ENCODE measurements around the gene COBL. TPM values are rescaled to one million over a fixed set of nuclear protein-coding genes. Genes with fewer than 3 reads are reported as not detected.

Gene COBL
- total RNA-seq, 1 experiment from 2014 or later = 51.4 TPM

DNA sequence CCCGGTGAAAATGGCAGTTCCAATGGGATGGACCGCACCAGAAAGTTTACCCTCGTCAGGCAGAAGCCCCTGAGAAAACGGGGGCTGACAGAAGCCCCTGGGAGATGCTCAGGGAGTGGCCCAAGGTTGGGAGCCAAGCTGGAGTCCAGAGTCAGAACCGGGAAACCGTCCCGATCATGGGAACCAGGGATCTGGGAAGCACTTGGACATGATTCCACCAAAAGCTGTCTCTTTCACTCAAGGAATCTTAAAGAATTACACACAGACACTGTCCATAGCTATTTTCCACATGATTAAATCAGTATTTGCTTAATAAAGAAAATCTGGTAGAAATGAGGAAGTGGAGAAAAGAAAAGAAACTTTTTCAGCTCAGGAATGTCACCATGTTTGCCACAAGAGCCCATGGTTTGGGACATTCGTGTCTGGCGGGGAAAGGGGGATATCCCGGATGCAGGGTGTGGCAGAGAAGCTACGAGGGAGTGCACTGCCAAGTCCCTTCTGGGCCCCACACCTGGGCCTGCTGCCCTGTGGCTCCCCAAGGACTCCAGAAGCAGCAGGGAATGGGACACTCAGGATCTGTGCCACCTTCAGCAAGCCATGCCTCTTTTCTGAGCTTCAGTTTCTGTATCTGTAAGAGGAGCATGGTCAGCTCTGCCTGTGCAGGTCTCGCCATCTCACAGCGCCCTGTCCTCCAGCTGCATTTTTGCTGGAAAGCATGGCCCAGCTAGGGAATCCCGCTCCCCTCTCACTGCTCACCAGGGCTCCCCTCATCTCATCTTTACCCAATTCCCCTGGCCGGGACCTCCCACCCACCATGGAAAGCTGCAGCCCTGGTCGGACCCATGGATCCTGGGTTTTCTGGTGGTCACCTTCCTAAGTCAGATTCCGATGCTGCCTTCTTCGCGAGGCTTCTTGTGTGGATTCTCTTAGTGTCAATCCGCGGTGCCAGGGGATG lies 308.8 kb downstream of the COBL start:
- TF ChIP-seq, protein P1, sequence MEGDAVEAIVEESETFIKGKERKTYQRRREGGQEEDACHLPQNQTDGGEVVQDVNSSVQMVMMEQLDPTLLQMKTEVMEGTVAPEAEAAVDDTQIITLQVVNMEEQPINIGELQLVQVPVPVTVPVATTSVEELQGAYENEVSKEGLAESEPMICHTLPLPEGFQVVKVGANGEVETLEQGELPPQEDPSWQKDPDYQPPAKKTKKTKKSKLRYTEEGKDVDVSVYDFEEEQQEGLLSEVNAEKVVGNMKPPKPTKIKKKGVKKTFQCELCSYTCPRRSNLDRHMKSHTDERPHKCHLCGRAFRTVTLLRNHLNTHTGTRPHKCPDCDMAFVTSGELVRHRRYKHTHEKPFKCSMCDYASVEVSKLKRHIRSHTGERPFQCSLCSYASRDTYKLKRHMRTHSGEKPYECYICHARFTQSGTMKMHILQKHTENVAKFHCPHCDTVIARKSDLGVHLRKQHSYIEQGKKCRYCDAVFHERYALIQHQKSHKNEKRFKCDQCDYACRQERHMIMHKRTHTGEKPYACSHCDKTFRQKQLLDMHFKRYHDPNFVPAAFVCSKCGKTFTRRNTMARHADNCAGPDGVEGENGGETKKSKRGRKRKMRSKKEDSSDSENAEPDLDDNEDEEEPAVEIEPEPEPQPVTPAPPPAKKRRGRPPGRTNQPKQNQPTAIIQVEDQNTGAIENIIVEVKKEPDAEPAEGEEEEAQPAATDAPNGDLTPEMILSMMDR (conservative IDR thresholded peaks at IDR 0.05) = no peak
- no peak for TF ChIP-seq EZH2 (IDR thresholded peaks at IDR 0.05; ENCODE audit: low read depth)
- Histone ChIP-seq H3K79me2 (ENCODE audit: low read depth) (no peaks in the 10 kb centered on the region), H3K4me3 (no peak overlapping the region), H3K9me2 (ENCODE audit: insufficient read depth) (no peaks in the 10 kb centered on the region), H2AFZ (no peak overlapping the region), H3K9me3 (ENCODE audit: insufficient read depth, low read depth) (no peaks in the 10 kb centered on the region), H3K4me1 (replicated peaks; ENCODE audit: insufficient read depth) (peaks cover 13% of the 10 kb centered on the region), H4K20me1 (ENCODE audit: insufficient read depth) (no peaks in the 10 kb centered on the region), H3K27me3 (ENCODE audit: insufficient read depth, low read depth) (no peaks in the 10 kb centered on the region), H3K4me2 (no peak overlapping the region), H3K27ac (no peak overlapping the region), H3K36me3 (ENCODE audit: low read depth) (no peaks in the 10 kb centered on the region), H3F3A (ENCODE audit: insufficient read depth, low read depth) (no peaks in the 10 kb centered on the region)
- ChIA-PET CTCF (no interaction called here), POLR2A (ENCODE audit: unreplicated experiment) (no interaction called here)
- DNase-seq = no peak
- no TSS peak for BruUV-seq (replicated peaks)
- intact Hi-C loops (cut with micrococcal nuclease; ENCODE audit: unreplicated experiment) = no loop called here

DNA sequence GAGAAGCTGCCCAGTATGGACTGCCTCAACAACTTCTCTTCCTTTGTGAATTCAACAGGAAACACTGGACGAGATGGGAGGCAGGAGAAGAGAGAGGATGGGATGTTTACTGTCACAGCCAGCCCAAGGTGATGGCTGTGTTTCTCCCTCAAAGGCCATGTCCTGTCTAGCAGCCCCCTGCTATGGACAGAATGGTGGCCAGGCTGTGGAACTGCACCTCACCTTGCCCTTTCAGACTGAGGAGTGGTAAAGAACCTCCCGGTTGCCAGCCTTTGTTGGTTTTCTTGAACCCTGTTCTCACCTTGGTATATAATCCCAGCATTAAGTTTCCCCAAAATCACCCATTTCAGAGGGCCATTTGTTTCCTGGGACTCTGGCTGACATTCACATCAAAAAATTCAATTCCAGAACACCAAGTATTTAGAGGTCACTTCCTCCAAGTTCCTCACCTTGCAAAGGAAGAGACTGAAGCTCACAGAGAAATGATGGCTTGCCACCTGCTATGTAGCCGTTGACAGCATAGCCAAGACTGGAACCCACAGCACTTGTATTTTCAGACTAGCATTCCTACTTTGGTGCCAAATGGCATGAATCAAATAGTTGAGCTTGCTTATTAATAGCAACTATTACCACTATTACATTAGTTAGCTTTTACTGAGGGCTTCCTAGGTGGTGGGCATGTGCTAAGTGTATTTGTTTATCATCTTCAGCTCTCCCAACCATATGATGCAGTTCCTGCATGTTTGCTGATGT lies 309.9 kb downstream of the COBL start:
- H3K4me1 ChIP-seq (replicated peaks; ENCODE audit: insufficient read depth) = peaks cover 13% of the 10 kb centered on the region
- H3K9me2 ChIP-seq (ENCODE audit: insufficient read depth) = no peaks in the 10 kb centered on the region
- no TSS peak for BruUV-seq (replicated peaks)

DNA sequence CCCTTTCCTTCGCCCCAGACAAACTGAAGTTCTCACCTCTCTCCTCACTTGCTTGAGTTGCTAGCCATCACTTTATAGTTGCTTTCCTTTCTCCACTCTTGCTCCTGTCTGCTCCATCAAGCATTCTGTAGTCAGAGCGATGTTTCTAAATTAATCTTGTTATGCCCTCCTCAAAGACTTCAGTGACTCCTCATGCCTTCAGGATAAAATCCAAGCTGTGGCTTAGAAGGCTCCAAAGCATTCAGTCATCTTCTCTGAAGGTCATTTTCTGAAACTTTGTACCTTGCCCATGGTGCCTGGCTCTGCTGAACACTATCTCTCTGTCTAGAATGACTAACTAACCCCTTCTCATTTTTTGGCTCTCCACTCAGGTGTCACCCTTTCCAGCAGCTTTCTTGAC lies 311.5 kb downstream of the COBL start:
- H3K27me3 ChIP-seq (ENCODE audit: insufficient read depth, low read depth) = no peaks in the 10 kb centered on the region
- ChIA-PET CTCF (no interaction called here), POLR2A (ENCODE audit: unreplicated experiment) (no interaction called here)
- no peak for DNase-seq
- H2AFZ ChIP-seq = no peak overlapping the region
- intact Hi-C loops (cut with micrococcal nuclease; ENCODE audit: unreplicated experiment) = no loop called here
- no TSS peak for BruUV-seq (replicated peaks)
- H3K36me3 ChIP-seq (ENCODE audit: low read depth) = no peaks in the 10 kb centered on the region
- no peak overlapping the region for H3K4me2 ChIP-seq
- no peaks in the 10 kb centered on the region for H3K79me2 ChIP-seq (ENCODE audit: low read depth)
- H3F3A ChIP-seq (ENCODE audit: insufficient read depth, low read depth) = no peaks in the 10 kb centered on the region
- no peak overlapping the region for H3K27ac ChIP-seq
- H4K20me1 ChIP-seq (ENCODE audit: insufficient read depth) = no peaks in the 10 kb centered on the region
- H3K9me3 ChIP-seq (ENCODE audit: insufficient read depth, low read depth) = no peaks in the 10 kb centered on the region
- peaks cover 8% of the 10 kb centered on the region for H3K4me1 ChIP-seq (replicated peaks; ENCODE audit: insufficient read depth)
- TF ChIP-seq EZH2 (IDR thresholded peaks at IDR 0.05; ENCODE audit: low read depth) = no peak
- TF ChIP-seq, protein P1 (conservative IDR thresholded peaks at IDR 0.05) = no peak
- no peaks in the 10 kb centered on the region for H3K9me2 ChIP-seq (ENCODE audit: insufficient read depth)
- no peak overlapping the region for H3K4me3 ChIP-seq

More for the DNA sequence above, 309.9 kb downstream of the COBL start:
- Histone ChIP-seq H3K27ac (no peak overlapping the region), H4K20me1 (ENCODE audit: insufficient read depth) (no peaks in the 10 kb centered on the region), H3K36me3 (ENCODE audit: low read depth) (no peaks in the 10 kb centered on the region), H3K9me3 (ENCODE audit: insufficient read depth, low read depth) (no peaks in the 10 kb centered on the region), H3K4me3 (no peak overlapping the region), H3K4me2 (no peak overlapping the region), H3K27me3 (ENCODE audit: insufficient read depth, low read depth) (no peaks in the 10 kb centered on the region), H2AFZ (no peak overlapping the region), H3K79me2 (ENCODE audit: low read depth) (no peaks in the 10 kb centered on the region), H3F3A (ENCODE audit: insufficient read depth, low read depth) (no peaks in the 10 kb centered on the region)
- ChIA-PET CTCF (no interaction called here), POLR2A (ENCODE audit: unreplicated experiment) (no interaction called here)
- TF ChIP-seq, protein P1 (conservative IDR thresholded peaks at IDR 0.05) = no peak; the same call in 1 of the 2 replicates
- TF ChIP-seq EZH2 (IDR thresholded peaks at IDR 0.05; ENCODE audit: low read depth) = no peak
- intact Hi-C loops (cut with micrococcal nuclease; ENCODE audit: unreplicated experiment) = no loop called here
- no peak for DNase-seq
